WTC11 (cell line): Measurements from ENCODE around the gene PNPLA8. TPM values are rescaled to one million over a fixed set of nuclear protein-coding genes. Genes with fewer than 3 reads are reported as not detected.

ENCODE experiments used
- ATAC-seq: fragments of 200-7000 bp; cut with Tn5 transposase; 2 replicates; pipeline ENCODE4 v1.10.0; 2021; ENCODE audit warnings: mild to moderate bottlenecking, moderate library complexity
- CTCF ChIA-PET: fragments of 300-600 bp; sonication (Branson Sonifier 250); formaldehyde crosslinking; loops from one replicate; lab custom pipeline; 2021; ENCODE audit warnings: antibody characterized with exemption; lab: Charles Lee
- POLR2A ChIA-PET: fragments of 350-600 bp; sonication (Branson Sonifier 250); formaldehyde crosslinking; loops from one replicate; lab custom pipeline; 2021; ENCODE audit warnings: antibody characterized with exemption; lab: Charles Lee
- DNase-seq: peaks from one replicate; pipeline ENCODE4 v3.0.0; 2021; ENCODE audit warnings: low spot score
- H3K27ac Mint-ChIP-seq: 2 replicates; pipeline ENCODE4 v1.8.0; 2021; ENCODE audit warnings: mixed read lengths
- H3K27me3 Mint-ChIP-seq: 2 replicates; pipeline ENCODE4 v1.8.0; 2021; ENCODE audit warnings: low read depth, mild to moderate bottlenecking, moderate library complexity, mixed read lengths
- H3K36me3 Mint-ChIP-seq: 2 replicates; pipeline ENCODE4 v1.8.0; 2021; ENCODE audit warnings: mixed read lengths
- H3K4me1 Mint-ChIP-seq: 2 replicates; pipeline ENCODE4 v1.8.0; 2022; ENCODE audit warnings: mixed read lengths
- H3K4me3 Mint-ChIP-seq: 2 replicates; pipeline ENCODE4 v1.8.0; 2021; ENCODE audit warnings: mild to moderate bottlenecking, moderate library complexity, mixed read lengths
- H3K9me3 Mint-ChIP-seq: 2 replicates; pipeline ENCODE4 v1.8.0; 2021; ENCODE audit warnings: mixed read lengths
- JUN ChIP-seq: sonication (generic); formaldehyde crosslinking; IDR thresholded peaks from 2 replicates; pipeline ENCODE4 v1.8.0; 2023; ENCODE audit warnings: mild to moderate bottlenecking, missing genetic modification reagents
- MYBL2 ChIP-seq: sonication (generic); formaldehyde crosslinking; IDR thresholded peaks from 2 replicates; pipeline ENCODE4 v1.8.1; 2023; ENCODE audit warnings: mild to moderate bottlenecking, moderate library complexity, missing genetic modification reagents
- NR2C2 ChIP-seq: sonication (generic); formaldehyde crosslinking; IDR thresholded peaks from 2 replicates; pipeline ENCODE4 v1.8.0; 2022; ENCODE audit warnings: mild to moderate bottlenecking, missing genetic modification reagents
- NR3C1 ChIP-seq: sonication (generic); formaldehyde crosslinking; conservative IDR thresholded peaks from 2 replicates; pipeline ENCODE4 v1.8.1; 2023; ENCODE audit warnings: low read depth, mild to moderate bottlenecking, missing genetic modification reagents
- RELA ChIP-seq: sonication (generic); formaldehyde crosslinking; IDR thresholded peaks from 2 replicates; pipeline ENCODE4 v1.8.1; 2022; ENCODE audit warnings: missing genetic modification reagents, mild to moderate bottlenecking, borderline replicate concordance
- RORB ChIP-seq: fragments of 250-450 bp; sonication (Bioruptor Pico); IDR thresholded peaks from 2 replicates; pipeline ENCODE4 v1.9.0; 2021; ENCODE audit warnings: mild to moderate bottlenecking
- SMAD4 ChIP-seq: sonication (generic); formaldehyde crosslinking; IDR thresholded peaks from 2 replicates; pipeline ENCODE4 v1.8.0; 2022; ENCODE audit warnings: mild to moderate bottlenecking, missing genetic modification reagents
- total RNA-seq: library from RNA; stranded (reverse); gene quantifications from 3 replicates; pipeline ENCODE4 v1.2.3, GENCODE V29; 2021
- TF ChIP-seq, protein P1 (sequence below): sonication (generic); formaldehyde crosslinking; conservative IDR thresholded peaks from 2 replicates; pipeline ENCODE4 v1.8.1; 2023; ENCODE audit warnings: mild to moderate bottlenecking, low read depth, missing genetic modification reagents, moderate library complexity
- TF ChIP-seq, protein P2 (sequence below): sonication (generic); formaldehyde crosslinking; IDR thresholded peaks from 2 replicates; pipeline ENCODE4 v1.8.1; 2022; ENCODE audit warnings: missing genetic modification reagents, borderline replicate concordance
- TF ChIP-seq, protein P3 (sequence below): sonication (generic); formaldehyde crosslinking; IDR thresholded peaks from 2 replicates; pipeline ENCODE4 v1.8.1; 2023; ENCODE audit warnings: mild to moderate bottlenecking, missing genetic modification reagents
- TF ChIP-seq, protein P4 (sequence below): sonication (generic); formaldehyde crosslinking; IDR thresholded peaks from 2 replicates; pipeline ENCODE4 v1.8.1; 2022; ENCODE audit warnings: mild to moderate bottlenecking, missing genetic modification reagents, moderate library complexity, borderline replicate concordance
- TF ChIP-seq, protein P5 (sequence below): fragments of 250-450 bp; sonication (Bioruptor Pico); IDR thresholded peaks from 2 replicates; pipeline ENCODE4 v2.1.2; 2022; ENCODE audit warnings: mild to moderate bottlenecking, moderate library complexity

PNPLA8 gene
- total RNA-seq, 1 experiment from 2014 or later: 12.4 TPM

DNA sequence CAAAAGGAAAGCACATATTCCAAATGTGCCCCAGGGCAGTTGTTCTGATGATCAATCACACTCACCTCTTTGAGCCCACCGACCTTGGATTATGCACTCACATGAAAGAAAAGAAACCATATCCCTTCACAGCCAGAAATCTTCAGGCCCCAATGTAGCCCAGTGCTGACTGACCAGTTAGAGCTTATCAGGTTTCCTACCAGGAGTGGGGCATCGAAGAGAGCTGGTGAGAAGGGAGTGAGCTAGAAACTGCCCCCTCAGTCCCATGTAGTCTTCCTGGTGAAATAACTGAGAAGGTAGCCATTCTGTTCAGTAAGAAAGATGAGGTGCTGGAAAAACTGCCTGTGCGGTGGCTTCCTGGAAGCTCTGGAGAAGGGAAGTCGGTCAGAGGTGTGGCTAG is 101.9 kb downstream of the PNPLA8 start (continued):
- TF ChIP-seq, protein P1, sequence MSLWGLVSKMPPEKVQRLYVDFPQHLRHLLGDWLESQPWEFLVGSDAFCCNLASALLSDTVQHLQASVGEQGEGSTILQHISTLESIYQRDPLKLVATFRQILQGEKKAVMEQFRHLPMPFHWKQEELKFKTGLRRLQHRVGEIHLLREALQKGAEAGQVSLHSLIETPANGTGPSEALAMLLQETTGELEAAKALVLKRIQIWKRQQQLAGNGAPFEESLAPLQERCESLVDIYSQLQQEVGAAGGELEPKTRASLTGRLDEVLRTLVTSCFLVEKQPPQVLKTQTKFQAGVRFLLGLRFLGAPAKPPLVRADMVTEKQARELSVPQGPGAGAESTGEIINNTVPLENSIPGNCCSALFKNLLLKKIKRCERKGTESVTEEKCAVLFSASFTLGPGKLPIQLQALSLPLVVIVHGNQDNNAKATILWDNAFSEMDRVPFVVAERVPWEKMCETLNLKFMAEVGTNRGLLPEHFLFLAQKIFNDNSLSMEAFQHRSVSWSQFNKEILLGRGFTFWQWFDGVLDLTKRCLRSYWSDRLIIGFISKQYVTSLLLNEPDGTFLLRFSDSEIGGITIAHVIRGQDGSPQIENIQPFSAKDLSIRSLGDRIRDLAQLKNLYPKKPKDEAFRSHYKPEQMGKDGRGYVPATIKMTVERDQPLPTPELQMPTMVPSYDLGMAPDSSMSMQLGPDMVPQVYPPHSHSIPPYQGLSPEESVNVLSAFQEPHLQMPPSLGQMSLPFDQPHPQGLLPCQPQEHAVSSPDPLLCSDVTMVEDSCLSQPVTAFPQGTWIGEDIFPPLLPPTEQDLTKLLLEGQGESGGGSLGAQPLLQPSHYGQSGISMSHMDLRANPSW (CRISPR knock-in tag): no peak
- TF ChIP-seq, protein P2, sequence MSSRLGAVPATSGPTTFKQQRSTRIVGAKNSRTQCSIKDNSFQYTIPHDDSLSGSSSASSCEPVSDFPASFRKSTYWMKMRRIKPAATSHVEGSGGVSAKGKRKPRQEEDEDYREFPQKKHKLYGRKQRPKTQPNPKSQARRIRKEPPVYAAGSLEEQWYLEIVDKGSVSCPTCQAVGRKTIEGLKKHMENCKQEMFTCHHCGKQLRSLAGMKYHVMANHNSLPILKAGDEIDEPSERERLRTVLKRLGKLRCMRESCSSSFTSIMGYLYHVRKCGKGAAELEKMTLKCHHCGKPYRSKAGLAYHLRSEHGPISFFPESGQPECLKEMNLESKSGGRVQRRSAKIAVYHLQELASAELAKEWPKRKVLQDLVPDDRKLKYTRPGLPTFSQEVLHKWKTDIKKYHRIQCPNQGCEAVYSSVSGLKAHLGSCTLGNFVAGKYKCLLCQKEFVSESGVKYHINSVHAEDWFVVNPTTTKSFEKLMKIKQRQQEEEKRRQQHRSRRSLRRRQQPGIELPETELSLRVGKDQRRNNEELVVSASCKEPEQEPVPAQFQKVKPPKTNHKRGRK (CRISPR knock-in tag): no peak
- TF ChIP-seq, protein P3, sequence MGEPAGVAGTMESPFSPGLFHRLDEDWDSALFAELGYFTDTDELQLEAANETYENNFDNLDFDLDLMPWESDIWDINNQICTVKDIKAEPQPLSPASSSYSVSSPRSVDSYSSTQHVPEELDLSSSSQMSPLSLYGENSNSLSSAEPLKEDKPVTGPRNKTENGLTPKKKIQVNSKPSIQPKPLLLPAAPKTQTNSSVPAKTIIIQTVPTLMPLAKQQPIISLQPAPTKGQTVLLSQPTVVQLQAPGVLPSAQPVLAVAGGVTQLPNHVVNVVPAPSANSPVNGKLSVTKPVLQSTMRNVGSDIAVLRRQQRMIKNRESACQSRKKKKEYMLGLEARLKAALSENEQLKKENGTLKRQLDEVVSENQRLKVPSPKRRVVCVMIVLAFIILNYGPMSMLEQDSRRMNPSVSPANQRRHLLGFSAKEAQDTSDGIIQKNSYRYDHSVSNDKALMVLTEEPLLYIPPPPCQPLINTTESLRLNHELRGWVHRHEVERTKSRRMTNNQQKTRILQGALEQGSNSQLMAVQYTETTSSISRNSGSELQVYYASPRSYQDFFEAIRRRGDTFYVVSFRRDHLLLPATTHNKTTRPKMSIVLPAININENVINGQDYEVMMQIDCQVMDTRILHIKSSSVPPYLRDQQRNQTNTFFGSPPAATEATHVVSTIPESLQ: no peak
- TF ChIP-seq RELA (CRISPR knock-in tag): no peak
- no peak for TF ChIP-seq RORB (CRISPR knock-in tag)
- TF ChIP-seq, protein P4, sequence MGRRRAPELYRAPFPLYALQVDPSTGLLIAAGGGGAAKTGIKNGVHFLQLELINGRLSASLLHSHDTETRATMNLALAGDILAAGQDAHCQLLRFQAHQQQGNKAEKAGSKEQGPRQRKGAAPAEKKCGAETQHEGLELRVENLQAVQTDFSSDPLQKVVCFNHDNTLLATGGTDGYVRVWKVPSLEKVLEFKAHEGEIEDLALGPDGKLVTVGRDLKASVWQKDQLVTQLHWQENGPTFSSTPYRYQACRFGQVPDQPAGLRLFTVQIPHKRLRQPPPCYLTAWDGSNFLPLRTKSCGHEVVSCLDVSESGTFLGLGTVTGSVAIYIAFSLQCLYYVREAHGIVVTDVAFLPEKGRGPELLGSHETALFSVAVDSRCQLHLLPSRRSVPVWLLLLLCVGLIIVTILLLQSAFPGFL (CRISPR knock-in tag): no peak
- no peak for TF ChIP-seq JUN
- TF ChIP-seq, protein P5, sequence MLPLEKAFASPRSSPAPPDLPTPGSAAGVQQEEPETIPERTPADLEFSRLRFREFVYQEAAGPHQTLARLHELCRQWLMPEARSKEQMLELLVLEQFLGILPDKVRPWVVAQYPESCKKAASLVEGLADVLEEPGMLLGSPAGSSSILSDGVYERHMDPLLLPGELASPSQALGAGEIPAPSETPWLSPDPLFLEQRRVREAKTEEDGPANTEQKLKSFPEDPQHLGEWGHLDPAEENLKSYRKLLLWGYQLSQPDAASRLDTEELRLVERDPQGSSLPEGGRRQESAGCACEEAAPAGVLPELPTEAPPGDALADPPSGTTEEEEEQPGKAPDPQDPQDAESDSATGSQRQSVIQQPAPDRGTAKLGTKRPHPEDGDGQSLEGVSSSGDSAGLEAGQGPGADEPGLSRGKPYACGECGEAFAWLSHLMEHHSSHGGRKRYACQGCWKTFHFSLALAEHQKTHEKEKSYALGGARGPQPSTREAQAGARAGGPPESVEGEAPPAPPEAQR (CRISPR knock-in tag): no peak
- no peak for TF ChIP-seq SMAD4 (CRISPR knock-in tag)
- no peak for TF ChIP-seq NR3C1 (CRISPR knock-in tag)

DNA sequence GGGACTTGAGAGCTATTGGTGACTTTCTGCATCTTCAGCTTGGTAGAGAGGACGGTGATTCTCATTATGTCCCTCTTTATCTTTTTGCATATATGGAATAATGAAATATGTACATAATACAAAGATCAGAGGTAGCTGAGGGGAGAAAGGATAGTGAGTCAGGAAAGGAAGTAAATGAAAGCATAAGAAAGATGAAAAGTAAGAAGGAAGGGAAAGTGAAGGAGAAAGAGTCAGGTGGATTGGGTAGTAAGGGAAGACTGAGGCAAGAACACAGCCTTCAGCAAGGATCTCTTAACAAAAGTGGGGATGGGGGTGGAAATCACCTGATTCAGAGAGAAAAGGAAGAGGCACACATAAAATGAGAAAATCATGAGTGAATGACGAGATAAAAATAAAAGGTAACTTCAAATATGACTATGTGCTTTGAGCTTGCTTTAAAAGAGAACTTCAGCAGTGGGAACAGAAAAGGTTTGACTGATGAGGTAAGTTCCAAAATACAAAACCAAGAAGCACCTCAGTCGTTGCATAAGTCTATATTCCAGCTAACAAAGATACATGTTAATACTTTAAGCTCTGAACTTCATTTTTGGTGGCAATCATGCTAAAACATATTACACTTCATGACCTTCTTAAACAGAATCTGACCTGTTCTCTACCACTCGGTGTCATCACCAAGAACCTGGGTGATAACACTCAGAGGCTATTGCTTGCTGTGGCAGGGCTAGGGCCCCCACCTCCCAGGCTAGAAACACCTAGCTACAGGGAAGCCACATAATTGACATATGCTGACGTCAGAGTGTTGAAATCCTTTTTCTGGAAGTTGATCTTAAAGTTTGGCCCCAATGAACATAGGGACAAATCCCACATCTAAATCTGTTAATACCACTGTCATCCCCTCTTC is 102.6 kb downstream of the PNPLA8 start:
- H3K4me3 Mint-ChIP-seq: no peak overlapping the region
- H3K27ac Mint-ChIP-seq: no peak overlapping the region
- no peaks in the 10 kb centered on the region for H3K27me3 Mint-ChIP-seq
- H3K4me1 Mint-ChIP-seq: peaks cover 5% of the 10 kb centered on the region
- TF ChIP-seq MYBL2 (CRISPR knock-in tag) (no peak), NR2C2 (CRISPR knock-in tag) (no peak)
- CTCF ChIA-PET: no interaction called here
- POLR2A ChIA-PET: interaction anchor here (0.9 kb wide), 1 partner anchor 14 kb away, joined by 3 read pairs; no protein-coding TSS in a partner anchor
- ATAC-seq: no peak
- H3K9me3 Mint-ChIP-seq: no peaks in the 10 kb centered on the region
- H3K36me3 Mint-ChIP-seq: no peaks in the 10 kb centered on the region
- no peak for DNase-seq
